SH-SY5Y (cell line): ENCODE measurements around the gene DHRS2.

Experiments used
- GATA2 ChIP-seq: IDR thresholded peaks from 2 replicates; pipeline ENCODE4 v1.6.1; 2011; ENCODE audit warnings: mild to moderate bottlenecking, low read depth, low read length
- GATA3 ChIP-seq: IDR thresholded peaks from 2 replicates; pipeline ENCODE4 v1.6.1; 2011; ENCODE audit warnings: low read depth, mild to moderate bottlenecking, low read length, moderate library complexity

GRCh38 chr14:23675906-23676305, 39.7 kb downstream of the DHRS2 start:
- TF ChIP-seq GATA2, result no peak
- no peak for TF ChIP-seq GATA3
